ENCODE results near the gene OR1D2.

DNA sequence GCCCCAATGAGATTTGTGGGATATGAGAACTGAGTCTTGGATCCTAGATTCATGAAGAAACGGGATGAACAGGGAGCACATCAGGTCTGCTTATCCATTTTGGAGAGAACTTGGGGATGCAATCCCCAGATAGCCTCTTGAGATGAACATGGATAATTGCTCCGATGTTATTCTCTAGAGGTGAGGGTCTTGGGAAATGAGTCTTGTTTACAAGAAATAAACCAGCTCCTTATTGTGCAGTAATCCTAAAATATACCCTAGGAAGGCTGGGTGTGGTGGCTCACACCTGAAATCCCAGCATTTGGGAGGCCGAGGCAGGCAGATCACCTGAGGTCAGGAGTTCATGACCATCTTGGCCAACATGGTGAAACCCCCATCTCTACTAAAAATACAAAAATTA, at the start of gene OR1D2:
- TF ChIP-seq, protein P1, sequence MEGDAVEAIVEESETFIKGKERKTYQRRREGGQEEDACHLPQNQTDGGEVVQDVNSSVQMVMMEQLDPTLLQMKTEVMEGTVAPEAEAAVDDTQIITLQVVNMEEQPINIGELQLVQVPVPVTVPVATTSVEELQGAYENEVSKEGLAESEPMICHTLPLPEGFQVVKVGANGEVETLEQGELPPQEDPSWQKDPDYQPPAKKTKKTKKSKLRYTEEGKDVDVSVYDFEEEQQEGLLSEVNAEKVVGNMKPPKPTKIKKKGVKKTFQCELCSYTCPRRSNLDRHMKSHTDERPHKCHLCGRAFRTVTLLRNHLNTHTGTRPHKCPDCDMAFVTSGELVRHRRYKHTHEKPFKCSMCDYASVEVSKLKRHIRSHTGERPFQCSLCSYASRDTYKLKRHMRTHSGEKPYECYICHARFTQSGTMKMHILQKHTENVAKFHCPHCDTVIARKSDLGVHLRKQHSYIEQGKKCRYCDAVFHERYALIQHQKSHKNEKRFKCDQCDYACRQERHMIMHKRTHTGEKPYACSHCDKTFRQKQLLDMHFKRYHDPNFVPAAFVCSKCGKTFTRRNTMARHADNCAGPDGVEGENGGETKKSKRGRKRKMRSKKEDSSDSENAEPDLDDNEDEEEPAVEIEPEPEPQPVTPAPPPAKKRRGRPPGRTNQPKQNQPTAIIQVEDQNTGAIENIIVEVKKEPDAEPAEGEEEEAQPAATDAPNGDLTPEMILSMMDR (IDR thresholded peaks at IDR 0.05): no peak
- no peak for TF ChIP-seq POLR2AphosphoS5 (IDR thresholded peaks at IDR 0.05)

All from upper lobe of left lung (tissue), 4 donors.